GM18526 (cell line): ENCODE measurements around the gene SPATA45.

ENCODE experiments used
- POLR2A ChIP-seq: IDR thresholded peaks from 3 replicates; pipeline ENCODE4 v1.6.1; 2011; ENCODE audit not compliant: insufficient read length; ENCODE audit errors: extremely low read depth

Gene SPATA45

GRCh38 chr1:212847549-212847948 is at the start of gene SPATA45:
TSS of gene SPATA45 (minus strand) at chr1:212847649. CDS start at chr1:212836149, 11,500 bp downstream.
- no peak for TF ChIP-seq POLR2A

DNA sequence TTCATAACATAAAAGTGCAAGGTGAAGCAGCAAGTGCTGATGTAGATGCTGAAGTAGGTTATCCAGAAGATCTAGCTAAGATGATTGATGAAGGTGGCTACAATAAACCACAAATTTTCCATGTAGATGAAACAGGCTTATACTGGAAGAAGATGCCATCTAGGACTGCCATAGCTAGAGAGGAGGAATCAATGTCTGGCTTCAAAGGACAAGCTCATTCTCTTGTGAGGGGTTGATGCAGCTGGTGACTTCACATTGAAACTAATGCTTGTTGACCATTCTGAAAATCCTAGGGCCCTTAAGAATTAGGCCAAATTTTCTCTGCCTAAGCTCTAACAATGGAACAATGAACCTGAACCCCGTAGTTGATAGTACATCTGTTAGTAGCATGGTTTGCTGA is 44.7 kb upstream of the SPATA45 start:
- TF ChIP-seq POLR2A: no peak

GRCh38 chr1:212884592-212884991 is 37.1 kb upstream of the SPATA45 start:
- no peak for TF ChIP-seq POLR2A

- TF ChIP-seq POLR2A: no peak
These were observed 32.7 kb upstream of the SPATA45 start for GRCh38 chr1:212879947-212880690.

GRCh38 chr1:212878418-212878817 is 31.0 kb upstream of the SPATA45 start:
- no peak for TF ChIP-seq POLR2A

GRCh38 chr1:212873518-212873917 is 26.1 kb upstream of the SPATA45 start:
- no peak for TF ChIP-seq POLR2A

- no peak for TF ChIP-seq POLR2A
These were observed 24.5 kb upstream of the SPATA45 start for GRCh38 chr1:212871976-212872375.

DNA sequence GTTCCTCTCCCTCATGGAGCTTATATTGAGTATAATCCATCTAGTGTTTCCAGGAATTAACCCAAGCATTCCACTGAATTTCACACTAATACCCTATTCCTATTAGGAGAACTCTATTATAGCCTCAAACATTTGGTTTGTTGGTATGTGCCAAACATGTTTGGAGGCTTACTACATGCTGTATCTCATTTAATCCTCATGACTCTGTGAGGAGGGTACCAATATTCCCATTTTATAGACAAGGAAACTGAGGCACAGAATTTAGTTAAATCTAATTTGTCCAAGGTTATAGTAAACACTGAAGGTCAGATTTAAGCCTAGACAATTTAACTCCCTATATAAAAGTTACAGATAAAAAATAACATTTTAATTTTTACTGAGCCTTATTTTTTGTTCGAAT is 19.7 kb upstream of the SPATA45 start:
- no peak for TF ChIP-seq POLR2A

DNA sequence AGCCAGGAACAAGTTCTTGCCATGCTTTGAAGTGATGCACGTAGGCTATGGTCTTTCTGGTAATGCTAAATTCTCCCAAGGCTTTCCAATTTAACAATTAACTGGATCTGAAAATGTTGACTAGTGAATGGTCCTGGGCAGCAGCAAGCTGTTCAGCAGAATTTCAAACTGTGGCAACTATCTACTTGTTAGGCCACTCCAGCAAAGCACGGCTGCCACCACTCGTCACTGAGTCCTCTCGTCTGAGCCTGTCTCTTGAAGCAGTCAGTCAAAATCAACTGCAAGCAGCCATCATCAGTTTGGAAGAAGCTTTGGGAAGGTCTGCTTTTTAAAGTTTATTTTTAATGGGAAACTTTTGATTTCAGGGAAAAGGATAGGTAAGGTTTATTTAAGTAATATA is 16.8 kb upstream of the SPATA45 start:
- no peak for TF ChIP-seq POLR2A

- no peak for TF ChIP-seq POLR2A
These were observed 14.8 kb upstream of the SPATA45 start for GRCh38 chr1:212862111-212862690.

- no peak for TF ChIP-seq POLR2A
These were observed 13.5 kb upstream of the SPATA45 start for GRCh38 chr1:212860713-212861581.

- no peak for TF ChIP-seq POLR2A
These were observed 11.2 kb upstream of the SPATA45 start for GRCh38 chr1:212858461-212859265.

DNA sequence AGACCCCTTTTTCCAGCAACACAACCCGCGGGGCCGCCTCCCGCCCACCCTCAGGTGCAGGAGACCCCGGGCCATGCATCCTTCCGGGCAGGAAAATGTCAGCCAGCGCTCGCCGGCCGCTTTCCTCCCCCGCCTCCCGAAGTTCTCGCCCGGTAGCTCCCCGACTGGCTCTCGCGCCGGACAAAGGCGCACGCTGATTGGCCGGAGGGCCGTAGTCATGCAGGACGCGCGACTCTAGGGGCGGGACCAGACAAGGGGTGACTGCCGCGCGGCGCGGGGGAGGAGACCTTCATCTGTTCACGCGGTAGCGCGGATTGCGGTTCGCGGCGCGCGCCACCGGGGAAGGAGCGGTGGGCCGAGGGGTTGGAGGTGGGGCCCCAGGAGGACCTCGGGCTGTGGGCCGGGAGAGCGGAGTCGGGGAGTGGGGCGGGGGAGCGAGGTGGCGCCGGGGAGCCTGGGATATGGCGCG is 10.6 kb upstream of the SPATA45 start, which contains the start of gene FLVCR1:
Gene FLVCR1, plus strand, starts transcription at position 284 of the 469 bp plus-strand sequence. Its CDS starts 178 bp downstream, at position 462.
- TF ChIP-seq POLR2A: peak; percentile 83

- TF ChIP-seq POLR2A: no peak
These were observed 9.3 kb upstream of the SPATA45 start for GRCh38 chr1:212856755-212857154.

DNA sequence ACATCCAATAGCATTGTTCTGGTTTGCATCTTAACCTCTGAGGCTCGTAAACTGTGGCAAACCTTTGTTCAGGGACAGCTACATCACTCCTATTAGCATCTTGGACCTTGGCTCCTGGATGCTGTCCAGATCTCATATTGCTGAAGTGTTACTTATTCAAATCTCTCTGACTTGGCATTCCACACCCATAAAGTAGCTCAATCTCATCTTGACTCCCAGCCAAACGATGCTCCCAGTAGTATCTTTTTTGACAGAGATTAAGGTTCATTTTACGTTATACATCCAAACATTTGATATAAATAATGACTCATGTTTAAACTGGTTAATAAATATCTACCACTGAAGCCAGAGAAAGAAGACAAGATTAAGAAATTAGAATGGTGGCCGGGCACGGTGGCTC is 6.2 kb upstream of the SPATA45 start:
- TF ChIP-seq POLR2A: no peak
